DOHH2 (cell line): Measurements from ENCODE around the gene CRY1.

Experiments
- H3F3A ChIP-seq: fragments of 200-600 bp; sonication (generic), shearing (Covaris generic); 2 replicates; pipeline ENCODE4 v1.6.0; 2016; ENCODE audit warnings: antibody characterized with exemption, mild to moderate bottlenecking; ENCODE audit not compliant: control insufficient read depth, insufficient read depth
- H3K27ac ChIP-seq: fragments of 200-600 bp; sonication (generic); 2 replicates; pipeline ENCODE4 v1.5.1; 2014; ENCODE audit warnings: low read depth, mild to moderate bottlenecking, low read length, moderate library complexity
- H3K27me3 ChIP-seq: fragments of 200-600 bp; sonication (generic); 2 replicates; pipeline ENCODE4 v1.6.1; 2014; ENCODE audit warnings: mild to moderate bottlenecking, low read length, mixed read lengths; ENCODE audit not compliant: control insufficient read depth
- H3K36me3 ChIP-seq: fragments of 200-600 bp; sonication (generic); 2 replicates; pipeline ENCODE4 v1.6.1; 2014; ENCODE audit warnings: mild to moderate bottlenecking, low read length, moderate library complexity, mixed read lengths; ENCODE audit not compliant: control insufficient read depth
- H3K4me1 ChIP-seq: fragments of 200-600 bp; sonication (generic); 2 replicates; pipeline ENCODE4 v1.6.1; 2014; ENCODE audit warnings: mild to moderate bottlenecking, low read length, mixed read lengths; ENCODE audit not compliant: control insufficient read depth
- H3K4me2 ChIP-seq: fragments of 200-600 bp; sonication (generic); 2 replicates; pipeline ENCODE4 v1.6.0; 2014; ENCODE audit warnings: mild to moderate bottlenecking, low read length, moderate library complexity
- H3K4me3 ChIP-seq: fragments of 200-600 bp; sonication (generic); 2 replicates; pipeline ENCODE4 v1.5.1; 2014; ENCODE audit warnings: mild to moderate bottlenecking, low read length, mixed read lengths
- H3K79me2 ChIP-seq: fragments of 200-600 bp; sonication (generic); 2 replicates; pipeline ENCODE4 v1.6.1; 2014; ENCODE audit warnings: mild to moderate bottlenecking, low read length, mixed read lengths; ENCODE audit not compliant: control insufficient read depth
- H3K9me2 ChIP-seq: fragments of 200-600 bp; sonication (generic); replicated peaks from 2 replicates; pipeline ENCODE4 v1.6.1; 2014; ENCODE audit warnings: mild to moderate bottlenecking, low read length, mixed read lengths; ENCODE audit not compliant: control insufficient read depth
- H3K9me3 ChIP-seq: fragments of 200-600 bp; sonication (generic); 2 replicates; pipeline ENCODE4 v1.6.1; 2014; ENCODE audit warnings: antibody characterized with exemption, low read length, mixed read lengths; ENCODE audit not compliant: control insufficient read depth, insufficient read depth
- H4K20me1 ChIP-seq: fragments of 200-600 bp; sonication (generic); 2 replicates; pipeline ENCODE4 v1.6.0; 2014; ENCODE audit warnings: low read depth, mild to moderate bottlenecking, antibody characterized with exemption, low read length, moderate library complexity; ENCODE audit not compliant: control insufficient read depth, insufficient read depth
- EZH2phosphoT487 ChIP-seq: fragments of 200-600 bp; sonication (generic); IDR thresholded peaks from 2 replicates; pipeline ENCODE4 v1.6.1; 2017; ENCODE audit warnings: borderline replicate concordance, mild to moderate bottlenecking, antibody characterized with exemption, low read length, moderate library complexity, mixed read lengths
- TF ChIP-seq, protein P1 (sequence below): fragments of 200-600 bp; sonication (generic); IDR thresholded peaks from one replicate; pipeline ENCODE4 v1.5.1; 2014; ENCODE audit warnings: antibody characterized with exemption, mild to moderate bottlenecking, low read depth, low read length; ENCODE audit not compliant: poor library complexity, severe bottlenecking

The CRY1 gene

DNA sequence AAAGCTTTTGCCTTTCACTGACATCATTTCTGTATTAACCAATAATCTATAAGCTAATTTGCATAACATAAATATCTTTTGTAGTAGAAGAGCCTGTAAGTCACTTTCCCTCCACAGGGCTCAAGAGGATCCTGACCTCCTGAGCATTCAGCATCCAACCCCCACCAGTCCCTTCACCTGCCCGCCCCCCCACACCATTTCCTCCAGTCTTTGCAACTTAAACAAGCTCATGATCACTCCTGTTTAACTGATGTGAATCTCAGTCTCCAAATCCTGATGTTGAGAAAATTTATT lies 12.0 kb upstream of the CRY1 start:
- Histone ChIP-seq H3K36me3 (no peaks in the 10 kb centered on the region), H3K4me3 (no peak overlapping the region), H3K27me3 (peaks cover under 1% of the 10 kb centered on the region; the same call in 1 of the 2 replicates), H3K9me3 (no peaks in the 10 kb centered on the region), H3F3A (no peaks in the 10 kb centered on the region), H3K4me1 (no peaks in the 10 kb centered on the region), H3K4me2 (no peak overlapping the region), H4K20me1 (no peaks in the 10 kb centered on the region), H3K27ac (no peak overlapping the region), H3K9me2 (no peaks in the 10 kb centered on the region), H3K79me2 (no peaks in the 10 kb centered on the region)
- TF ChIP-seq, protein P1, sequence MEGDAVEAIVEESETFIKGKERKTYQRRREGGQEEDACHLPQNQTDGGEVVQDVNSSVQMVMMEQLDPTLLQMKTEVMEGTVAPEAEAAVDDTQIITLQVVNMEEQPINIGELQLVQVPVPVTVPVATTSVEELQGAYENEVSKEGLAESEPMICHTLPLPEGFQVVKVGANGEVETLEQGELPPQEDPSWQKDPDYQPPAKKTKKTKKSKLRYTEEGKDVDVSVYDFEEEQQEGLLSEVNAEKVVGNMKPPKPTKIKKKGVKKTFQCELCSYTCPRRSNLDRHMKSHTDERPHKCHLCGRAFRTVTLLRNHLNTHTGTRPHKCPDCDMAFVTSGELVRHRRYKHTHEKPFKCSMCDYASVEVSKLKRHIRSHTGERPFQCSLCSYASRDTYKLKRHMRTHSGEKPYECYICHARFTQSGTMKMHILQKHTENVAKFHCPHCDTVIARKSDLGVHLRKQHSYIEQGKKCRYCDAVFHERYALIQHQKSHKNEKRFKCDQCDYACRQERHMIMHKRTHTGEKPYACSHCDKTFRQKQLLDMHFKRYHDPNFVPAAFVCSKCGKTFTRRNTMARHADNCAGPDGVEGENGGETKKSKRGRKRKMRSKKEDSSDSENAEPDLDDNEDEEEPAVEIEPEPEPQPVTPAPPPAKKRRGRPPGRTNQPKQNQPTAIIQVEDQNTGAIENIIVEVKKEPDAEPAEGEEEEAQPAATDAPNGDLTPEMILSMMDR = no peak
- no peak for TF ChIP-seq EZH2phosphoT487

DNA sequence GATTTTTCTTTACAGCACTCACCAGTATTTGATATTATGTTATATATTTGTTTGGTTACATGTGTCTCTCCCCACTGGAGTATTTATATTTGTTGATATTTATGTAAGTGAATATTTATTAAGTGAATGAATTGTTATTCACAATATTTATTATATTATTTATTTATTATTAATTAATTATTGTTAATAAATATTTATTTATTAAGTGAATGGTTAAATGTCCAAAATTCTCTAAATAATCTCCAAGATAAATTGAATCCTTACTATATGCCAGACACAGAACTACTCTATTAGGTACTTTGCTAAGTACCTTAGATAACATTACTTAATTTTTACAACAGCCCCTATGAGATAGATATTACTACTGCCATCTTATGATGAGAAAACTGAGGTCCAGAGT lies 10.2 kb upstream of the CRY1 start:
- Histone ChIP-seq H3K27me3 (no peaks in the 10 kb centered on the region), H3K4me2 (no peak overlapping the region), H3K4me3 (no peak overlapping the region), H3K9me3 (no peaks in the 10 kb centered on the region), H3F3A (no peaks in the 10 kb centered on the region), H3K9me2 (no peaks in the 10 kb centered on the region), H3K27ac (no peak overlapping the region), H4K20me1 (no peaks in the 10 kb centered on the region), H3K4me1 (no peaks in the 10 kb centered on the region), H3K79me2 (no peaks in the 10 kb centered on the region), H3K36me3 (no peaks in the 10 kb centered on the region)
- TF ChIP-seq, protein P1 = no peak
- no peak for TF ChIP-seq EZH2phosphoT487

DNA sequence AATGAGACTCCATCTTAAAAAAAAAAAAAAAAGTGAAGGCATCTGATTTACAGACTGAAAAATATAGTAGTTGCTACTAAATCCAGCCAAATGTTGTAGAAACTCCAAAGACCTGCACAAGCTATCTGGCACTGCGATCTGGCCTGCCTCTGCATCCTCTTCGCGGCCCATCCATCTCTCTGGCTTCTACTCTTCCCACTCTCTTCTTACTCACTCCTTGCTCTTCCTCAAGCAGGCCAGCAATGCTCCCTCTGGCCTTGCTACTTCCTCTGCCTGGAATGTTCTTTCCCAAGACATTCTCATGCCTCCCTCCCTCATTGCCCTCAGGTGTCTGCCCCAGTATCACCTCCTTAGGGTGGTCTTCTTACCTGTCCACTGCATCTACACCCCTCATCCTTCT lies 9.7 kb upstream of the CRY1 start:
- no peaks in the 10 kb centered on the region for H4K20me1 ChIP-seq
- no peaks in the 10 kb centered on the region for H3F3A ChIP-seq
- no peak overlapping the region for H3K4me3 ChIP-seq
- H3K9me2 ChIP-seq = no peaks in the 10 kb centered on the region
- no peaks in the 10 kb centered on the region for H3K9me3 ChIP-seq
- H3K4me1 ChIP-seq = no peaks in the 10 kb centered on the region
- no peak overlapping the region for H3K4me2 ChIP-seq
- H3K27ac ChIP-seq = no peak overlapping the region
- no peaks in the 10 kb centered on the region for H3K79me2 ChIP-seq
- H3K27me3 ChIP-seq = no peaks in the 10 kb centered on the region
- no peaks in the 10 kb centered on the region for H3K36me3 ChIP-seq
- no peak for TF ChIP-seq EZH2phosphoT487
- TF ChIP-seq, protein P1 = no peak

DNA sequence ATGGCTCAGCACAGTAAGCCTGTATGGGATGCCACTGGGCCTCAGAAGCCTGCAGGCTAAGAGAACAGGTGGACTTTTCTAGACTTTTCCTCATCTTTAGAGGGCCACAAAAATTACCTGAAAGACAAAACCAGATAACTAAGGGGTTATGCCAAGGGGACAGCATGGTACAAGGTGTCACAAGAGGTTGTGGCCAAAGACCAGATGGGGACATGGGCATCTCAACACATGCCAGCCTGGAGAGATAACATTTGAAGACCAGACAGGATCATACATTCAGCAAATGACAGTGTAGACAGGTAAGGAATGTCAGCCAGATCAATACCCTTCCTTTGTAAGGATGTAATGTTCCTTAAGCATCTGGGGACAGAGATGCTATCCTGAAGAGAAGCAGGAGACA lies 8.9 kb upstream of the CRY1 start:
- no peaks in the 10 kb centered on the region for H3F3A ChIP-seq
- no peak overlapping the region for H3K4me3 ChIP-seq
- H3K4me2 ChIP-seq = no peak overlapping the region
- no peaks in the 10 kb centered on the region for H3K36me3 ChIP-seq
- H3K79me2 ChIP-seq = no peaks in the 10 kb centered on the region
- H3K27ac ChIP-seq = no peak overlapping the region
- no peaks in the 10 kb centered on the region for H3K9me3 ChIP-seq
- TF ChIP-seq, protein P1 = no peak
- TF ChIP-seq EZH2phosphoT487 = no peak
- no peaks in the 10 kb centered on the region for H3K27me3 ChIP-seq
- H4K20me1 ChIP-seq = no peaks in the 10 kb centered on the region
- no peaks in the 10 kb centered on the region for H3K9me2 ChIP-seq
- no peaks in the 10 kb centered on the region for H3K4me1 ChIP-seq
